ENCODE results near the gene TMEM178B.

TMEM178B gene

GRCh38 chr7:141351175-141351574, 277.3 kb downstream of the TMEM178B start:
- no peak overlapping the region for H3K4me3 ChIP-seq (ENCODE audit: low read length)
- TF ChIP-seq ZNF274 (IDR thresholded peaks at IDR 0.05; ENCODE audit: low read depth, low read length): no peak

GRCh38 chr7:141352955-141353354, 279.1 kb downstream of the TMEM178B start:
- no peak overlapping the region for H3K4me3 ChIP-seq (ENCODE audit: low read length)
- TF ChIP-seq ZNF274 (IDR thresholded peaks at IDR 0.05; ENCODE audit: low read depth, low read length): no peak

GRCh38 chr7:141354251-141354650, 280.4 kb downstream of the TMEM178B start:
- H3K4me3 ChIP-seq (ENCODE audit: low read length): no peak overlapping the region
- TF ChIP-seq ZNF274 (IDR thresholded peaks at IDR 0.05; ENCODE audit: low read depth, low read length): no peak

GRCh38 chr7:141355032-141355431, 281.2 kb downstream of the TMEM178B start:
- no peak for TF ChIP-seq ZNF274 (IDR thresholded peaks at IDR 0.05; ENCODE audit: low read depth, low read length)
- no peak overlapping the region for H3K4me3 ChIP-seq (ENCODE audit: low read length)

- H3K4me3 ChIP-seq (ENCODE audit: low read length): no peak overlapping the region
- TF ChIP-seq ZNF274 (IDR thresholded peaks at IDR 0.05; ENCODE audit: low read depth, low read length): no peak
Observed at GRCh38 chr7:141356161-141356560, 282.3 kb downstream of the TMEM178B start.

GRCh38 chr7:141358386-141358785, 284.5 kb downstream of the TMEM178B start:
- no peak overlapping the region for H3K4me3 ChIP-seq (ENCODE audit: low read length)
- no peak for TF ChIP-seq ZNF274 (IDR thresholded peaks at IDR 0.05; ENCODE audit: low read depth, low read length)

- no peak overlapping the region for H3K4me3 ChIP-seq (ENCODE audit: low read length)
- no peak for TF ChIP-seq ZNF274 (IDR thresholded peaks at IDR 0.05; ENCODE audit: low read depth, low read length)
Observed at GRCh38 chr7:141359262-141359661, 285.4 kb downstream of the TMEM178B start.

GRCh38 chr7:141359740-141360415, 286.0 kb downstream of the TMEM178B start:
- no peak for TF ChIP-seq ZNF274 (IDR thresholded peaks at IDR 0.05; ENCODE audit: low read depth, low read length)
- H3K4me3 ChIP-seq (ENCODE audit: low read length): no peak overlapping the region

- TF ChIP-seq ZNF274 (IDR thresholded peaks at IDR 0.05; ENCODE audit: low read depth, low read length): no peak
- no peak overlapping the region for H3K4me3 ChIP-seq (ENCODE audit: low read length)
Observed at GRCh38 chr7:141360416-141360760, 286.5 kb downstream of the TMEM178B start.

- no peak overlapping the region for H3K4me3 ChIP-seq (ENCODE audit: low read length)
- no peak for TF ChIP-seq ZNF274 (IDR thresholded peaks at IDR 0.05; ENCODE audit: low read depth, low read length)
Observed at GRCh38 chr7:141360803-141361202, 286.9 kb downstream of the TMEM178B start.

GRCh38 chr7:141361479-141361878, 287.6 kb downstream of the TMEM178B start:
- no peak overlapping the region for H3K4me3 ChIP-seq (ENCODE audit: low read length)
- TF ChIP-seq ZNF274 (IDR thresholded peaks at IDR 0.05; ENCODE audit: low read depth, low read length): no peak

GRCh38 chr7:141361960-141362359, 288.1 kb downstream of the TMEM178B start:
- no peak overlapping the region for H3K4me3 ChIP-seq (ENCODE audit: low read length)
- no peak for TF ChIP-seq ZNF274 (IDR thresholded peaks at IDR 0.05; ENCODE audit: low read depth, low read length)

- no peak for TF ChIP-seq ZNF274 (IDR thresholded peaks at IDR 0.05; ENCODE audit: low read depth, low read length)
- H3K4me3 ChIP-seq (ENCODE audit: low read length): no peak overlapping the region
Observed at GRCh38 chr7:141362580-141363435, 288.9 kb downstream of the TMEM178B start.

- H3K4me3 ChIP-seq (ENCODE audit: low read length): no peak overlapping the region
- no peak for TF ChIP-seq ZNF274 (IDR thresholded peaks at IDR 0.05; ENCODE audit: low read depth, low read length)
Observed at GRCh38 chr7:141363748-141364147, 289.9 kb downstream of the TMEM178B start.

- no peak overlapping the region for H3K4me3 ChIP-seq (ENCODE audit: low read length)
- TF ChIP-seq ZNF274 (IDR thresholded peaks at IDR 0.05; ENCODE audit: low read depth, low read length): no peak
Observed at GRCh38 chr7:141366091-141366621, 292.3 kb downstream of the TMEM178B start.

Measured in GM08714 (cell line).